Lung (tissue), 12 donors: ENCODE data around the gene SEMA6B. TPM values are rescaled to one million over a fixed set of nuclear protein-coding genes. Genes with fewer than 3 reads are reported as not detected.

Experiments used
- ATAC-seq: fragments of 200-7000 bp; cut with Tn5 transposase; one replicate; pipeline ENCODE4 v1.9.1; 2020; ENCODE audit warnings: moderate number of reproducible peaks; ENCODE audit not compliant: insufficient read depth, low FRiP score
- DNase-seq, 3 donors: peaks; one replicate each; pipeline ENCODE4 v3.0.0-alpha.2; 2013 to 2017
- H3K27ac ChIP-seq, 2 donors: one replicate each; pipeline ENCODE4 v1.5.1; 2013; ENCODE audit warnings: mild to moderate bottlenecking in 2 of 2, moderate library complexity in 2 of 2, control low read depth in 1 of 2, inconsistent platforms in 1 of 2, low read depth in 1 of 2, low read length in 1 of 2
- H3K27me3 ChIP-seq, 3 donors: one replicate each; pipeline ENCODE4 v1.5.1; 2013; ENCODE audit warnings: low read length in 2 of 3; ENCODE audit not compliant: control insufficient read depth in 3 of 3, insufficient read depth in 3 of 3
- H3K36me3 ChIP-seq, 4 donors: one replicate each; pipeline ENCODE4 v1.5.1; 2013; ENCODE audit warnings: low read length in 4 of 4, mild to moderate bottlenecking in 1 of 4, moderate library complexity in 1 of 4; ENCODE audit not compliant: control insufficient read depth in 4 of 4, insufficient read depth in 4 of 4
- H3K4me1 ChIP-seq, 5 donors: one replicate each; pipeline ENCODE4 v1.5.1; 2013; ENCODE audit warnings: low read length in 5 of 5, mild to moderate bottlenecking in 2 of 5, moderate library complexity in 1 of 5; ENCODE audit not compliant: control insufficient read depth in 5 of 5, insufficient read depth in 5 of 5
- H3K4me3 ChIP-seq: one replicate; pipeline ENCODE4 v1.5.1; 2013; ENCODE audit warnings: mild to moderate bottlenecking, control low read depth, moderate library complexity
- H3K9ac ChIP-seq, 2 donors: one replicate each; pipeline ENCODE4 v1.5.1; 2013; ENCODE audit warnings: low read length in 2 of 2, control low read depth in 1 of 2; ENCODE audit not compliant: insufficient read depth in 1 of 2
- H3K9me3 ChIP-seq, 4 donors: one replicate each; pipeline ENCODE4 v1.5.1; 2013; ENCODE audit warnings: low read length in 3 of 4, mild to moderate bottlenecking in 1 of 4, moderate library complexity in 1 of 4; ENCODE audit not compliant: control insufficient read depth in 4 of 4, insufficient read depth in 3 of 4
- WGBS, 2 donors: extraction: QIAGEN DNeasy Blood & Tissue Kit; methylation state at CpG; one replicate each; pipeline ENCODE4 v1.1.7; 2013; 5-methylcytosine and 5-hydroxymethylcytosine counted together
- polyA plus RNA-seq, 2 donors: library from polyadenylated mRNA; stranded (reverse); fragments of 200-250 nt; gene quantifications; one replicate each; pipeline ENCODE4 v1.2.1, GENCODE V29; 2013
- total RNA-seq, 2 donors: library from RNA; depleted of rRNA in 1 of 2; stranded (reverse); fragments of >200 nt in 1 of 2; gene quantifications; one replicate each; pipeline ENCODE4 v1.2.1, GENCODE V29; 2014 to 2021
- TF ChIP-seq, protein P1 (sequence below): IDR thresholded peaks from 2 replicates; pipeline ENCODE4 v1.5.1; 2012; ENCODE audit warnings: mild to moderate bottlenecking; ENCODE audit errors: control extremely low read depth, extremely low read depth
- donor health status: control.
- donor health status: control.
- donor health status: Bipolar disorder and iron deficiency.
- donor health status: healthy.
- donor health status: DM: yes; HTN: yes; CAD: no.

SEMA6B gene
- total and polyA plus RNA-seq, 4 donors = 3.2 to 38.5 (median 20.1) TPM

DNA sequence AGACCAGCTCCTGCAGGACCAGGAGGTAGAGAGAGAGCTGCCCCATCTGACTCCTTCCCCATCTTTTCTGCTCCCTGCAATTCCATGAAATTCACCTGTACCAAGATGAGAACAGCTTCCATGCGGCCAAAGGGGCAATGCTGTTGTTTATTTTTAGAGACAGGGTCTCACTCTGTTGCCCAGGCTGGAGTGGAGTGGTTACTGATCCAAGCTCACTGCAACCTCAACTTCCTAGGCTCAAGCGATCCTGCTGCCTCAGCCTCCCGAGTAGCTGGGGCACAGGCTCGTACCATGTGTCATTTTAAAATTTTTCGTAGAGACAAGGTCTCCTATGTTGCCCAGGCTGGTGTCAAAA, 37.6 kb downstream of the SEMA6B start:
- ATAC-seq (no peak), DNase-seq (no peak)
- Histone ChIP-seq H3K27me3 (no peaks in the 10 kb centered on the region), H3K9me3 (no peaks in the 10 kb centered on the region), H3K4me3 (no peak overlapping the region), H3K36me3 (no peaks in the 10 kb centered on the region), H3K4me1 (peaks cover 0 to 4% (median 0%) of the 10 kb centered on the region in 5 donors), H3K9ac (no peak overlapping the region), H3K27ac (no peak overlapping the region)
- TF ChIP-seq, protein P1, sequence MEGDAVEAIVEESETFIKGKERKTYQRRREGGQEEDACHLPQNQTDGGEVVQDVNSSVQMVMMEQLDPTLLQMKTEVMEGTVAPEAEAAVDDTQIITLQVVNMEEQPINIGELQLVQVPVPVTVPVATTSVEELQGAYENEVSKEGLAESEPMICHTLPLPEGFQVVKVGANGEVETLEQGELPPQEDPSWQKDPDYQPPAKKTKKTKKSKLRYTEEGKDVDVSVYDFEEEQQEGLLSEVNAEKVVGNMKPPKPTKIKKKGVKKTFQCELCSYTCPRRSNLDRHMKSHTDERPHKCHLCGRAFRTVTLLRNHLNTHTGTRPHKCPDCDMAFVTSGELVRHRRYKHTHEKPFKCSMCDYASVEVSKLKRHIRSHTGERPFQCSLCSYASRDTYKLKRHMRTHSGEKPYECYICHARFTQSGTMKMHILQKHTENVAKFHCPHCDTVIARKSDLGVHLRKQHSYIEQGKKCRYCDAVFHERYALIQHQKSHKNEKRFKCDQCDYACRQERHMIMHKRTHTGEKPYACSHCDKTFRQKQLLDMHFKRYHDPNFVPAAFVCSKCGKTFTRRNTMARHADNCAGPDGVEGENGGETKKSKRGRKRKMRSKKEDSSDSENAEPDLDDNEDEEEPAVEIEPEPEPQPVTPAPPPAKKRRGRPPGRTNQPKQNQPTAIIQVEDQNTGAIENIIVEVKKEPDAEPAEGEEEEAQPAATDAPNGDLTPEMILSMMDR = no peak
- 88 to 90% methylated on average over 5 of the region's 5 CpGs for WGBS, 2 donors

DNA sequence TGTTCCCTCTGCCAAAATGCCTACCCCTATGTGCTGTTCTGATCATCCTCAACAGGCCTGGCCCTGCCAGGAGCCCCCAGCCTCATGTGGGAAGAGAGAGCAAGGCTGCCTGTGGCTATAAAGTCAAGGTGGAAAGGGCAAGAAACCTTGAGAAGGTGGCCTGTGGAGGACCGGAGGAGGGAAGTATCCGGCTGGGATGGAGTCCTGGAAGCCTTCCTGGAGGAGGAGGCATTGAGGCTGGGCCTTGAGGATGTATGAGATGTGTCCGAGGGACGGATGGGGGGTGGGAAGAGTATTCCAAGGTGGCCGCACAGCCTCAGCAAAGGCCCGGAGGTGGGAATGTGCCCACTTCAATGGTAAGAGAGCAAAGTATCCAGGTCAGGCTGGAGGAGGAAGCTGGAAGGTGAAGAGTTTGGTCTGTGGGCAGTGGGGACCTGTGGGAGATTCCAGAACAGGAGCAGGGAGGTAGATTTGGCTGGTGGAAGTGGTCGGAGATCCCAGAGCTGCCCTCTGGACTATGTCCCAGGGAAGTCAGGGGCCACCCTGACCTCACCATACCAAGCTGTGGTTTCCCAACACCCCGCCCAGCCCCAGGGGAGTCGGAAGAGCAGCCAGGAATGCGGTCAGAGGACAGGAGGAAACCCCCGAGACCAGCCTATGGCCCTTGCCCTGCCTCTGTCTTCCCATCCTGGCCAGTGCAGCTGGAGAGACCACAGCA, 38.2 kb downstream of the SEMA6B start:
- peaks cover 0 to 4% (median 0%) of the 10 kb centered on the region in 5 donors for H3K4me1 ChIP-seq
- no peak overlapping the region for H3K4me3 ChIP-seq
- no peaks in the 10 kb centered on the region for H3K27me3 ChIP-seq
- no peak for ATAC-seq
- no peak for DNase-seq
- H3K27ac ChIP-seq = no peak overlapping the region
- H3K9me3 ChIP-seq = no peaks in the 10 kb centered on the region
- no peak overlapping the region for H3K9ac ChIP-seq
- H3K36me3 ChIP-seq = no peaks in the 10 kb centered on the region
- TF ChIP-seq, protein P1 = no peak
- 78 to 83% methylated on average over 10 to 11 of the region's 11 CpGs for WGBS, 2 donors

DNA sequence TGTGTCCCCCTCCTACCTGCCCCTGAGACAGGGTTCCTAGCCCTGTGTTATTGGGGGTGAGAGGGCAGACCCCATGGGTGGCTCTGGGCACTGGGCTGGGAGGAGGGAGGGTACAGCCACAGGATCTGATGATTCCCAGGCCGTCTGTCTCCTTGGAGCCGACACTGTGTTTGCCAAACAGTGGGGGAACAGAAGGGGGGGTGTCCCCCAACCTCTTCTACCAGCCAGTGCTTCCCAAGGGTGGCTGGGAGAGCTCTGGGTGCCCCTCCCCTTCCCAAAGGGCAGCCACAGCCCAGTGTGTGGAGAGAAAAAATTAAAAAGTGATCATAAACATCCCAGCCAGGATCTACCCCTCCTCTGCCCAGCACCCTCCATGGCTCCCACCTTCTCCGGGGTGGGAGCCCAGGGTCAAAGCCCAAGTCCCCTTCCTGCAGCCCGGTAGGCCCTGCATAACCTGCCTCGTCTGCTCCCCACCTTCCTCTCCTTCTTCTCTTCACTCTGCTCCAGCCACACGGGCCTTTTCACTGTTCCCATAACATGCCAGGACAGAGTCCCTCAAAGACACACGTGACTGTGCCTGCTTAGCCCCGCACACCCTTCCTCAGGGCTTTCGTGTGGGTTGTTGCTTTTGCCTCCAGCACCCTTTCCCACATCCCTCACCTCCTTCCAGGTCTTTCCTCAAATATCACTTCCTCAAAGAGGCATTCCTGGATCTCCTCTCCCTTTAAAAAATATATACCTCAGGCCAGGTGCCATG, 39.8 kb downstream of the SEMA6B start:
- H3K9ac ChIP-seq = no peak overlapping the region

More for the DNA sequence above, 39.8 kb downstream of the SEMA6B start:
- DNase-seq = no peak
- H3K27ac ChIP-seq = peak overlapping the region in 1 of 2 donors; percentile 64
- ATAC-seq = no peak
- H3K36me3 ChIP-seq = no peaks in the 10 kb centered on the region
- no peaks in the 10 kb centered on the region for H3K4me1 ChIP-seq
- TF ChIP-seq, protein P1 = no peak
- H3K27me3 ChIP-seq = no peaks in the 10 kb centered on the region
- WGBS, 2 donors = 70 to 76% methylated on average over 9 of the region's 9 CpGs
- H3K4me3 ChIP-seq = no peak overlapping the region
- H3K9me3 ChIP-seq = no peaks in the 10 kb centered on the region
